IMR-90 (cell line): ENCODE data around the gene NEK2. TPM values are rescaled to one million over a fixed set of nuclear protein-coding genes. Genes with fewer than 3 reads are reported as not detected.

ENCODE experiments used
- ATAC-seq: fragments of 200-7000 bp; cut with Tn5 transposase; 2 replicates; pipeline ENCODE4 v1.9.1; 2020; ENCODE audit warnings: low read depth, mild to moderate bottlenecking, moderate library complexity
- BruUV-seq: library from RNA; stranded (reverse); fragments of 400-500 nt; replicated peaks from 2 replicates; lab custom pipeline; 2021; lab: Mats Ljungman, UMichigan
- CTCF ChIA-PET: fragments of 300-600 bp; formaldehyde crosslinking; extraction: SDS; loops from one replicate; lab custom pipeline; 2021; ENCODE audit warnings: antibody characterized with exemption; lab: Yijun Ruan, JAX
- POLR2A ChIA-PET: fragments of 300-600 bp; sonication (Branson Sonifier 250); formaldehyde crosslinking; loops from one replicate; lab custom pipeline; 2022; ENCODE audit warnings: antibody characterized with exemption; ENCODE audit not compliant: unreplicated experiment; lab: Charles Lee
- DNase-seq: peaks from one replicate; pipeline ENCODE4 v3.0.0; 2013
- H2AFZ ChIP-seq: replicated peaks from 2 replicates; pipeline ENCODE3; 2013; ENCODE audit warnings: low read length, mild to moderate bottlenecking; ENCODE audit not compliant: poor library complexity
- H2AK5ac ChIP-seq: 2 replicates; pipeline ENCODE4 v1.6.1; 2013; ENCODE audit warnings: low read depth, low read length, inconsistent platforms
- H2AK9ac ChIP-seq: replicated peaks from 2 replicates; pipeline ENCODE3; 2013; ENCODE audit warnings: mild to moderate bottlenecking, low read depth, low read length, moderate library complexity; ENCODE audit not compliant: poor library complexity
- H2BK120ac ChIP-seq: 2 replicates; pipeline ENCODE4 v1.6.1; 2013; ENCODE audit warnings: low read depth, low read length, inconsistent platforms
- H2BK15ac ChIP-seq: 3 replicates; pipeline ENCODE4 v1.6.1; 2013; ENCODE audit warnings: low read depth, low read length, inconsistent platforms
- H2BK20ac ChIP-seq: 2 replicates; pipeline ENCODE4 v1.6.1; 2013; ENCODE audit warnings: low read depth, mild to moderate bottlenecking, inconsistent platforms, low read length, moderate library complexity
- H2BK5ac ChIP-seq: 2 replicates; pipeline ENCODE4 v1.6.1; 2013; ENCODE audit warnings: mild to moderate bottlenecking, low read depth, low read length, inconsistent platforms; ENCODE audit not compliant: poor library complexity, severe bottlenecking
- H3K14ac ChIP-seq: replicated peaks from 2 replicates; pipeline ENCODE4 v1.6.1; 2013; ENCODE audit warnings: low read depth, low read length, inconsistent platforms
- H3K18ac ChIP-seq: 2 replicates; pipeline ENCODE4 v1.6.1; 2013; ENCODE audit warnings: low read depth, low read length, control low read depth
- H3K23ac ChIP-seq: 2 replicates; pipeline ENCODE4 v1.6.1; 2013; ENCODE audit warnings: low read depth, low read length, inconsistent platforms
- H3K27ac ChIP-seq: 2 replicates; pipeline ENCODE4 v1.5.1; 2013; ENCODE audit warnings: mild to moderate bottlenecking, control low read depth, low read length; ENCODE audit not compliant: insufficient read depth
- H3K27me3 ChIP-seq: 2 replicates; pipeline ENCODE4 v1.6.1; 2013; ENCODE audit warnings: low read length; ENCODE audit not compliant: control insufficient read depth, insufficient read depth
- H3K36me3 ChIP-seq: 2 replicates; pipeline ENCODE4 v1.6.1; 2013; ENCODE audit warnings: low read length, mixed read lengths; ENCODE audit not compliant: control insufficient read depth, insufficient read depth
- H3K4ac ChIP-seq: 2 replicates; pipeline ENCODE4 v1.6.1; 2013; ENCODE audit warnings: low read depth, low read length, inconsistent platforms
- H3K4me1 ChIP-seq: 2 replicates; pipeline ENCODE4 v1.6.1; 2013; ENCODE audit warnings: low read length, mixed read lengths; ENCODE audit not compliant: control insufficient read depth, insufficient read depth
- H3K4me2 ChIP-seq: 2 replicates; pipeline ENCODE4 v1.6.1; 2013; ENCODE audit warnings: low read depth, mild to moderate bottlenecking, control low read depth, low read length, moderate library complexity
- H3K4me3 ChIP-seq: 2 replicates; pipeline ENCODE4 v1.5.1; 2013; ENCODE audit warnings: low read depth, mild to moderate bottlenecking, control low read depth, low read length, moderate library complexity; ENCODE audit not compliant: insufficient read depth
- H3K56ac ChIP-seq: 2 replicates; pipeline ENCODE4 v1.6.1; 2013; ENCODE audit warnings: low read length, inconsistent platforms; ENCODE audit not compliant: insufficient read depth; ENCODE audit errors: extremely low read depth
- H3K79me1 ChIP-seq, 2 experiments: 2 replicates each; pipeline ENCODE4 v1.6.1; 2013; ENCODE audit warnings: low read length in 2 of 2, inconsistent platforms in 1 of 2, low read depth in 1 of 2
- H3K9ac ChIP-seq: 2 replicates; pipeline ENCODE4 v1.6.1; 2013; ENCODE audit warnings: low read depth, low read length, control low read depth
- H3K9me1 ChIP-seq: 2 replicates; pipeline ENCODE4 v1.6.1; 2013; ENCODE audit warnings: low read length, inconsistent platforms; ENCODE audit not compliant: insufficient read depth
- H3K9me3 ChIP-seq: 2 replicates; pipeline ENCODE4 v1.6.1; 2013; ENCODE audit warnings: low read length; ENCODE audit not compliant: control insufficient read depth, insufficient read depth
- H4K20me1 ChIP-seq: 2 replicates; pipeline ENCODE4 v1.6.1; 2013; ENCODE audit warnings: low read length, inconsistent platforms; ENCODE audit not compliant: insufficient read depth
- H4K5ac ChIP-seq: 2 replicates; pipeline ENCODE4 v1.6.1; 2013; ENCODE audit warnings: mild to moderate bottlenecking, low read depth, low read length, control low read depth
- H4K8ac ChIP-seq, 2 experiments: 2 replicates each; pipeline ENCODE4 v1.6.1; 2013; ENCODE audit warnings: low read depth in 2 of 2, low read length in 2 of 2, control low read depth in 1 of 2, inconsistent platforms in 1 of 2
- H4K91ac ChIP-seq: 2 replicates; pipeline ENCODE4 v1.6.1; 2013; ENCODE audit warnings: low read depth, low read length, inconsistent platforms; ENCODE audit not compliant: insufficient read depth
- CHD1 ChIP-seq: IDR thresholded peaks from 2 replicates; pipeline ENCODE4 v1.6.1; 2012; ENCODE audit warnings: low read depth, low read length, improper control_type of control experiment
- CTCF ChIP-seq: conservative IDR thresholded peaks from 2 replicates; pipeline ENCODE4 v1.5.1; 2012; ENCODE audit warnings: mild to moderate bottlenecking, low read depth, low read length, improper control_type of control experiment
- FOS ChIP-seq: fragments of 150-350 bp; IDR thresholded peaks from 2 replicates; pipeline ENCODE4 v1.6.1; 2016; ENCODE audit warnings: low read depth, low read length
- MAFK ChIP-seq: IDR thresholded peaks from 2 replicates; pipeline ENCODE4 v1.6.1; 2012; ENCODE audit warnings: low read depth, low read length, improper control_type of control experiment
- MAZ ChIP-seq: IDR thresholded peaks from 2 replicates; pipeline ENCODE4 v1.6.1; 2012; ENCODE audit warnings: low read depth, mild to moderate bottlenecking, low read length, improper control_type of control experiment, moderate library complexity, borderline replicate concordance
- MXI1 ChIP-seq: IDR thresholded peaks from 2 replicates; pipeline ENCODE4 v1.6.1; 2012; ENCODE audit warnings: low read depth, mild to moderate bottlenecking, low read length, moderate library complexity, borderline replicate concordance
- NFE2L2 ChIP-seq: fragments of 150-350 bp; IDR thresholded peaks from 2 replicates; pipeline ENCODE4 v1.6.1; 2016; ENCODE audit warnings: low read depth, mild to moderate bottlenecking, low read length
- RFX5 ChIP-seq: IDR thresholded peaks from 2 replicates; pipeline ENCODE4 v1.8.0; 2012; ENCODE audit warnings: low read depth, mild to moderate bottlenecking, low read length, moderate library complexity
- WGBS, 2 experiments: methylation state at CpG; one replicate each; pipeline versions ENCODE4 v1.1.5 to v1.1.7; 2013; ENCODE audit warnings: missing lambda C conversion rate in 2 of 2; ENCODE audit not compliant: insufficient read length in 1 of 2; ENCODE audit errors: extremely low coverage in 2 of 2; 5-methylcytosine and 5-hydroxymethylcytosine counted together
- dilution Hi-C: fragments of 300-500 bp; cut with HindIII; formaldehyde crosslinking; loops from one replicate; pipeline ENCODE4 v1.14.3; 2018; ENCODE audit warnings: low sequenced_read_pairs; ENCODE audit not compliant: unreplicated experiment
- in situ Hi-C: fragments of 300-500 bp; cut with MboI; formaldehyde crosslinking; loops from 3 replicates; pipeline ENCODE4 v1.14.3; 2019; ENCODE audit warnings: low sequenced_read_pairs, inconsistent platforms, mixed read lengths
- intact Hi-C: fragments of 100-400 bp; cut with micrococcal nuclease; formaldehyde crosslinking; loops from 2 replicates; pipeline ENCODE4 v1.10.0; 2022
- polyA plus RNA-seq, 3 experiments: library from polyadenylated mRNA; depleted of rRNA; stranded (reverse); fragments of >200 nt; gene quantifications; 2 replicates each; pipeline ENCODE4 v1.2.3, GENCODE V29; 2012; ENCODE audit warnings: low replicate concordance in 1 of 3
- total RNA-seq: library from RNA; depleted of rRNA; stranded (reverse); fragments of >200 nt; gene quantifications from 2 replicates; pipeline ENCODE4 v1.2.3, GENCODE V29; 2012

The NEK2 gene
- total and polyA plus RNA-seq, 2 of the 4 experiments (the other 2 are of a cell fraction), result 9.9 to 26.0 TPM

GRCh38 chr1:211619033-211619996 lies 56.1 kb downstream of the NEK2 start:
- Histone ChIP-seq H3K79me1 (no peaks in the 10 kb centered on the region), H3K4me3 (no peak overlapping the region), H4K20me1 (no peaks in the 10 kb centered on the region), H2BK5ac (no peak overlapping the region), H4K91ac (no peak overlapping the region), H2AK9ac (no peak overlapping the region), H3K18ac (no peak overlapping the region), H3K4ac (no peak overlapping the region), H3K36me3 (no peaks in the 10 kb centered on the region), H3K56ac (no peak overlapping the region), H2BK120ac (no peak overlapping the region), H2AK5ac (no peak overlapping the region), H3K27ac (no peak overlapping the region), H4K5ac (no peak overlapping the region), H4K8ac (no peak overlapping the region), H3K23ac (no peak overlapping the region), H3K4me1 (peaks cover 3% of the 10 kb centered on the region; the same call in 1 of the 2 replicates), H2BK20ac (no peak overlapping the region), H3K9me1 (peaks cover 9% of the 10 kb centered on the region; the same call in 1 of the 2 replicates), H3K27me3 (no peaks in the 10 kb centered on the region), H3K14ac (no peak overlapping the region; the same call in 1 of the 2 replicates), H3K9ac (no peak overlapping the region), H2AFZ (no peak overlapping the region), H3K9me3 (no peaks in the 10 kb centered on the region), H3K4me2 (no peak overlapping the region), H2BK15ac (no peak overlapping the region)
- intact Hi-C loops (no loop called here), dilution Hi-C loops (no loop called here), in situ Hi-C loops (no loop called here)
- ChIA-PET POLR2A (no interaction called here), CTCF (interaction anchor here (0.6 to 1.3 kb wide), 2 partner anchors 13 to 42 kb away, joined by 3 read pairs; no protein-coding TSS in a partner anchor)
- 71% methylated on average over 6 of the region's 8 CpGs; no CpG with 5 or more reads in 1 of the 2 experiments for WGBS, 2 experiments
- DNase-seq (no peak), ATAC-seq (no peak)
- BruUV-seq, result no TSS peak
- TF ChIP-seq CTCF (no peak), FOS (no peak), MAZ (no peak), RFX5 (no peak), NFE2L2 (no peak), MAFK (no peak), MXI1 (no peak), CHD1 (no peak)
